Body of pancreas (tissue), 4 donors: ENCODE data around the gene CTCF. TPM values are rescaled to one million over a fixed set of nuclear protein-coding genes. Genes with fewer than 3 reads are reported as not detected.

Source experiments
- ATAC-seq: fragments of 150-250 bp; one replicate; pipeline ENCODE4 v1.9.1; 2016
- DNase-seq, 4 donors: peaks; one replicate each; pipeline ENCODE4 v3.0.0-alpha.2; 2019
- H3K27ac ChIP-seq, 4 donors: fragments of 200-600 bp; sonication (generic); 1 replicate in 3 of 4; 2 replicates in 1 of 4; pipeline versions ENCODE4 v1.5.1 to v1.6.1; 2016 to 2019; ENCODE audit warnings: mild to moderate bottlenecking in 1 of 4, mixed read lengths in 1 of 4, moderate library complexity in 1 of 4
- H3K27me3 ChIP-seq, 2 donors: fragments of 200-600 bp; sonication (generic); one replicate each; pipeline ENCODE4 v1.6.0; 2016; ENCODE audit warnings: mild to moderate bottlenecking in 1 of 2
- H3K36me3 ChIP-seq, 2 donors: fragments of 200-600 bp; sonication (generic); replicated peaks in 1 of 2; 2 replicates each; pipeline ENCODE4 v1.5.1; 2016; ENCODE audit warnings: low read depth in 2 of 2; ENCODE audit not compliant: insufficient read depth in 1 of 2
- H3K4me1 ChIP-seq: fragments of 200-600 bp; sonication (generic); one replicate; pipeline ENCODE4 v1.6.0; 2016
- H3K4me3 ChIP-seq, 2 donors: fragments of 200-600 bp; sonication (generic); 1 replicate in 1 of 2; 2 replicates in 1 of 2; pipeline ENCODE4 v1.5.1; 2016 to 2019
- H3K9me3 ChIP-seq, 3 donors: fragments of 200-600 bp; sonication (generic); 1 replicate in 2 of 3; 2 replicates in 1 of 3; pipeline ENCODE4 v1.5.1; 2016
- CTCF ChIP-seq, 7 experiments: fragments of 450-650 bp in 4 of 7; fragments of 200-600 bp in 3 of 7; sonication (generic) in 3 of 7; IDR thresholded peaks; one replicate each; pipeline ENCODE4 v1.5.1; 2016 to 2019; ENCODE audit warnings: antibody characterized with exemption in 7 of 7
- POLR2A ChIP-seq, 3 donors: fragments of 450-650 bp; IDR thresholded peaks; one replicate each; pipeline ENCODE4 v1.6.1; 2016; ENCODE audit warnings: antibody characterized with exemption in 3 of 3, mild to moderate bottlenecking in 2 of 3
- WGBS, 2 donors: methylation state at CpG; one replicate each; pipeline ENCODE4 v1.1.5; 2017; 5-methylcytosine and 5-hydroxymethylcytosine counted together
- intact Hi-C: fragments of 100-400 bp; cut with DNase I; formaldehyde crosslinking; loops from one replicate; pipeline ENCODE4 v1.15.1; 2023
- total RNA-seq, 2 donors: library from RNA; depleted of rRNA; stranded (reverse); fragments of >200 nt; gene quantifications; one replicate each; pipeline ENCODE4 v1.1.0, GENCODE V29; 2016

Gene CTCF
- total RNA-seq, 2 donors from 2014 or later: 24.4 to 33.0 TPM

DNA sequence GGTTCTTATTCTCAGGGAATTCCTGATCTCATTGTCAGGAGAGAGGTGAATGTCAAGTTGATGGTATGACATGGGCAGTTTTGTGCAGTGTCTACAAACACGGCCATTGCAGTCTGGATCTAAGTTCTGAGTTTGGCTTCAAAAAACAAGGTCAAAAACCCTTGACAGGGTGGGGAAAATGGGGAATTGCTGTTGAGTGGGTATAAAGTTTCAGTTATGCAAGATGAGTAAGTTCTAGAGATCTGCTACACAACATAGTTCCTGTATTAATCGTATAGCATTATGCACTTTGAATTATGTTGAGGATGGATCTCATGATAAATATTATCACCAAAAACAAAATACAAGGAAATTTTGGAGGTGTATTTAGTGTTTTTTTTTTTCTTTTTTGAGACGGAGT lies 46.0 kb downstream of the CTCF start:
- no peak for ATAC-seq
- Histone ChIP-seq H3K4me1 (no peaks in the 10 kb centered on the region), H3K27me3 (no peaks in the 10 kb centered on the region), H3K9me3 (no peaks in the 10 kb centered on the region), H3K36me3 (peaks cover 0 to 9% of the 10 kb centered on the region in 2 donors), H3K4me3 (no peak overlapping the region), H3K27ac (no peak overlapping the region)
- 86 to 95% methylated on average over 3 of the region's 3 CpGs for WGBS, 2 donors
- TF ChIP-seq CTCF (IDR thresholded peaks at IDR 0.05) (no peak), POLR2A (IDR thresholded peaks at IDR 0.05) (no peak)
- no peak for DNase-seq
- intact Hi-C loops: no loop called here

DNA sequence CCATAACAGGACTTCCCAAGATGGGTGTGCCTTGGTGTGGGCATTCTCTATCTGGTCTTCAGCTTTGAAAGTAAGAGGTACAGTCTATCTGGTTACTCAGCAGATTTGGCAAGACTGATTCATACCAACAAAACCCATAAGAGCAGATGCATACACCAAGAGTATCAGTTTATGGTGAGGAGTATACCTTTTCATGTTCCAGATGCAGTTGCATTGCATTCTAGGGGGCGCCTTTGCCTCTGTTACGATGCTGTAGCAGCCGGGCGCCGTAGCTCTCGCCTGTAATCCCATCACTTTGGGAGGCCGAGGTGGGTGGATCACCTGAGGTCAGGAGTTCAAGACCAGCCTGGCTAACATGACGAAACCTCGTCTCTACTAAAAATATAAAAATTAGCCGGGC lies 51.5 kb downstream of the CTCF start:
- no peaks in the 10 kb centered on the region for H3K4me1 ChIP-seq
- no peak overlapping the region for H3K27ac ChIP-seq
- WGBS, 2 donors: 90 to 91% methylated on average over 10 of the region's 10 CpGs
- H3K4me3 ChIP-seq: no peak overlapping the region
- H3K27me3 ChIP-seq: no peaks in the 10 kb centered on the region
- H3K9me3 ChIP-seq: no peaks in the 10 kb centered on the region
- peak in 2 of 4 donors; percentile 16 for DNase-seq
- H3K36me3 ChIP-seq: peaks cover 0 to 17% of the 10 kb centered on the region in 2 donors
- TF ChIP-seq CTCF (IDR thresholded peaks at IDR 0.05): no peak
- TF ChIP-seq POLR2A (IDR thresholded peaks at IDR 0.05): no peak
- no peak for ATAC-seq
- intact Hi-C loops: no loop called here

GRCh38 chr16:67628216-67628615 lies 65.9 kb downstream of the CTCF start:
- H3K9me3 ChIP-seq: no peaks in the 10 kb centered on the region
- H3K27me3 ChIP-seq: no peaks in the 10 kb centered on the region
- H3K4me3 ChIP-seq: no peak overlapping the region
- ATAC-seq: no peak
- intact Hi-C loops: no loop called here
- peaks cover 6 to 40% of the 10 kb centered on the region in 2 donors for H3K36me3 ChIP-seq
- no peak overlapping the region for H3K27ac ChIP-seq
- H3K4me1 ChIP-seq: no peaks in the 10 kb centered on the region
- DNase-seq: no peak
- no peak for TF ChIP-seq POLR2A (IDR thresholded peaks at IDR 0.05)
- TF ChIP-seq CTCF (IDR thresholded peaks at IDR 0.05): no peak
- WGBS, 2 donors: 91 to 95% methylated on average over 10 to 14 of the region's 14 CpGs

DNA sequence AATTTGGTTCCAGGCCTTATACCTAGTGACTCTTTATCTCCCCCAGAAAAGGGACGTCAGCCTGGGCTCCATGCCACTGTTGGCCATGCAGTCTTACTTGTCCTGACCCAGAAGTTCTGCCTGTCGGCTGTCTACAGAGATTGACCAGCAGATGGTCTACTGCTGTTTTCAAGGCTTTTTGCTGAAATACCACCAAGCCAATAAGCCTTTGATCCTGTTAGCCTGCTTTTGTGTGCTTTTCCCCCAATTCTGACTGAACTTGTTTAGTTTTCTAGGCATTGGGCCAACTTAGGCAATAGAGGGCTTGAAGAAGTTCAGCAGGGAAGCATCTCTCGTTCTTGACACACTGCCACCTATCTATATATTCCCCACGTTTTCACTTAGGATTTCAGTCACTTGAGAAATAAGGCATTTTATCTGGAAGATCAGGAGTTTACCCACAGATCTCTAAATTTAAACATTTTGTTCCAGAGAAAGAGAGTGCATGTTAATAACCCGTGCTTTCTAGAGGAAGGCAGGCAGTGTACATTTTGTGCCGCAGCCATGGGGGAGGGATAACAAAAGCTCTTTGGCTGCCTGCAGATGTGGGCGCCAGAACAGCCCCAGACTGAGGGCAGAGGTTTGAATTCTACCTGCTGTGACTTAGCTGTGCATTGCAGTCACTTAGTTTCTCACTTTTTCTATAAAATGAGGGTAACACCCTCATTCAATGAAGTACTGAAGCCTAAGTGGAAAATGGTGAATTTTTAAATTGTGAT lies 70.3 kb downstream of the CTCF start:
- Histone ChIP-seq H3K27me3 (no peaks in the 10 kb centered on the region), H3K4me1 (no peaks in the 10 kb centered on the region), H3K9me3 (no peaks in the 10 kb centered on the region), H3K27ac (no peak overlapping the region), H3K36me3 (peaks cover 15 to 43% of the 10 kb centered on the region in 2 donors), H3K4me3 (no peak overlapping the region)
- no peak for TF ChIP-seq CTCF (IDR thresholded peaks at IDR 0.05)
- TF ChIP-seq POLR2A (IDR thresholded peaks at IDR 0.05): no peak
- no peak for ATAC-seq
- WGBS, 2 donors: 57 to 63% methylated on average over 7 of the region's 7 CpGs
- no peak for DNase-seq
- intact Hi-C loops: no loop called here

GRCh38 chr16:67636713-67637112 lies 74.4 kb downstream of the CTCF start:
- H3K4me1 ChIP-seq: no peaks in the 10 kb centered on the region
- H3K27ac ChIP-seq: no peak overlapping the region
- no peak overlapping the region for H3K4me3 ChIP-seq
- DNase-seq (no peak), ATAC-seq (no peak)
- intact Hi-C loops: no loop called here
- no peak for TF ChIP-seq CTCF (IDR thresholded peaks at IDR 0.05)
- TF ChIP-seq POLR2A (IDR thresholded peaks at IDR 0.05): no peak
- no peaks in the 10 kb centered on the region for H3K9me3 ChIP-seq
- H3K36me3 ChIP-seq: peaks cover 9 to 41% of the 10 kb centered on the region in 2 donors
- no peaks in the 10 kb centered on the region for H3K27me3 ChIP-seq
- 88 to 97% methylated on average over 8 of the region's 8 CpGs for WGBS, 2 donors
